GM12891 (cell line): ENCODE data around the gene RBFOX2.

ENCODE experiments used
- POLR2A ChIP-seq: IDR thresholded peaks from 2 replicates; pipeline ENCODE4 v1.6.1; 2011; ENCODE audit warnings: low read depth, low read length, control low read depth
- POLR2AphosphoS5 ChIP-seq: IDR thresholded peaks from 2 replicates; pipeline ENCODE4 v1.6.1; 2011; ENCODE audit warnings: low read depth, low read length, control low read depth
- POU2F2 ChIP-seq: IDR thresholded peaks from 2 replicates; pipeline ENCODE4 v1.6.1; 2011; ENCODE audit warnings: low read depth, mild to moderate bottlenecking, control low read depth, low read length, moderate library complexity
- SPI1 ChIP-seq: IDR thresholded peaks from 2 replicates; pipeline ENCODE4 v1.6.1; 2011; ENCODE audit warnings: low read depth, low read length, control low read depth
- TAF1 ChIP-seq: IDR thresholded peaks from 2 replicates; pipeline ENCODE4 v1.6.1; 2011; ENCODE audit warnings: low read depth, low read length, control low read depth

DNA sequence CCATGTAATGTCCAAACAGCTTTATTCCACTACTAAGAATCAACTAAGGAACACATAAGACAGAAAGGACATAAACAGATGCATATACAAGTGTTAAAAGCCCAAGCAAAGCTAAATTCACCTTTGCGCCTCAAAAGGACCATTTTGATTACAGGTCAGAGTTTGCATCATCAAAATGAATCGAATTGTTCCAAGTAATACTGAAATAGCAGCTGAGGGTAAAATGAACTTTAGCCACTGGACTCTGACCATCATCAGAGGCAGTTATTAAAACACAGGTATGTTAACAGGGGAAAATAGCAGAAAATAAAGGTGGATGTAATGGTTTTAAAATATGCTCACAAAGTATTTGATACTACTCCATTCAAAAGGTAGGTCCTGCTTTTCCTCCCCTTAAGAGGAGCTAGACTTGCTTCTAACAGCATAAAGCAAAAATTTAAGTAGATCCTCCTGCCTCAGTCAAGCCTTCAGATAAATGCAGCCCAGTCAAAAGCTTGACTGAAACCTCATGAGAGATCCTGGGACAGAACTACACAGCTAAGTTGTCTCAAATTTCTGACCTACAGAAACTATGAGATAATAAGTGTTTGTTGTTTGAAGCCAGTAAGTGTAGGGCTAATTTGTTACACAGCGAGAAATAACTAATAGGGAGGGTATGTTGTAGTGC lies 35.4 kb downstream of the RBFOX2 start:
- no peak for TF ChIP-seq POLR2A
- TF ChIP-seq POLR2AphosphoS5: no peak
- no peak for TF ChIP-seq SPI1
- TF ChIP-seq TAF1: no peak
- no peak for TF ChIP-seq POU2F2
